ENCODE results near the gene FBXO30.

Gene FBXO30, protein sequence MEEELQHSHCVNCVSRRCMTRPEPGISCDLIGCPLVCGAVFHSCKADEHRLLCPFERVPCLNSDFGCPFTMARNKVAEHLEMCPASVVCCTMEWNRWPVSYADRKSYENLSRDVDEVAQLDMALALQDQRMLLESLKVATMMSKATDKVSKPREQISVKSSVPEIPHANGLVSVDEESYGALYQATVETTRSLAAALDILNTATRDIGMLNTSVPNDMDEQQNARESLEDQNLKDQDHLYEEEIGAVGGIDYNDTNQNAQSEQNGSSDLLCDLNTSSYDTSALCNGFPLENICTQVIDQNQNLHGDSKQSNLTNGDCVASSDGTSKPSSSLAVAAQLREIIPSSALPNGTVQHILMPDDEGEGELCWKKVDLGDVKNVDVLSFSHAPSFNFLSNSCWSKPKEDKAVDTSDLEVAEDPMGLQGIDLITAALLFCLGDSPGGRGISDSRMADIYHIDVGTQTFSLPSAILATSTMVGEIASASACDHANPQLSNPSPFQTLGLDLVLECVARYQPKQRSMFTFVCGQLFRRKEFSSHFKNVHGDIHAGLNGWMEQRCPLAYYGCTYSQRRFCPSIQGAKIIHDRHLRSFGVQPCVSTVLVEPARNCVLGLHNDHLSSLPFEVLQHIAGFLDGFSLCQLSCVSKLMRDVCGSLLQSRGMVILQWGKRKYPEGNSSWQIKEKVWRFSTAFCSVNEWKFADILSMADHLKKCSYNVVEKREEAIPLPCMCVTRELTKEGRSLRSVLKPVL

DNA sequence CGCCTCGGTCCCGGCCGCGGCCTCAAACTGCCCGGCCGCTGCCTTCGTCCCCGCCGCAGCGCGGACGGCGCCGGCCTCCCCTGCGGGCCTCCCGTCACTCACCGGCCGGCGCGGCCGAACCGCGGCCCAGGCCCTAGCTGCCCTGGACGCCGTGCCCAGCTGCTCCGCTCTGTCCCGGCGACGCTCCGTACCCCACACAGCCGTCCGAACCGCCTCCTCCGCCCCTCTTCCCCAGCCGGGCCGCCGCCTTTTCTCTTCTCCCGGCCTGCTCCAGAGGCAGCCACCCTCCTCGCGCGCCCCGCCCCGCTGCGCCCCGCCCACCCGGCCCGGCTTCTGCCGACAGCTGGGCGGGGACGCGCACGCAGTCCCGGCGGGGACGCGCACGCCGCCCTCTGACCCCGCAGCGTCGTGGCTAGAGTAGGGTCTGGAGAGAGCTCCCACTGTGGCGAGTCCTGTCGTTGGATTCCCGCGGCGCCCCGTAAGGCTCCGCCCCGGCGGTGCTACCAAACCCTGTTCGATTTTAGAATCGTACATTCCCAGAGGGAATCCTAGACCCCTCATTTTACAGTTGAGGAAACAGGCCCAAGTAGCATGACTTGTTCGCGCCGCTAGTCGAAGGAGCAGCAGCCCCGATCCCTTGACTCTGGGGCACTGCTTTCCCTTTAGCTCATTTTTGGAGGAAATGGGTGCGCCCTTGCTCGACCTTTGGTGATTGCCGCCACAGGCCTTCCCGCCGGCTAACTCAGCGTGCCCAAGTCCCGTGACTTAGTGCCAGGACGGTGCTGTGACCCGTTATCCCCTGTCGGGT, at the start of gene FBXO30:
TSS of gene FBXO30 (minus strand) at position 295 of the 808 bp plus-strand sequence. CDS start 8,390 bp downstream, outside the sequence.
- DNase-seq: peak; percentile 85

DNA sequence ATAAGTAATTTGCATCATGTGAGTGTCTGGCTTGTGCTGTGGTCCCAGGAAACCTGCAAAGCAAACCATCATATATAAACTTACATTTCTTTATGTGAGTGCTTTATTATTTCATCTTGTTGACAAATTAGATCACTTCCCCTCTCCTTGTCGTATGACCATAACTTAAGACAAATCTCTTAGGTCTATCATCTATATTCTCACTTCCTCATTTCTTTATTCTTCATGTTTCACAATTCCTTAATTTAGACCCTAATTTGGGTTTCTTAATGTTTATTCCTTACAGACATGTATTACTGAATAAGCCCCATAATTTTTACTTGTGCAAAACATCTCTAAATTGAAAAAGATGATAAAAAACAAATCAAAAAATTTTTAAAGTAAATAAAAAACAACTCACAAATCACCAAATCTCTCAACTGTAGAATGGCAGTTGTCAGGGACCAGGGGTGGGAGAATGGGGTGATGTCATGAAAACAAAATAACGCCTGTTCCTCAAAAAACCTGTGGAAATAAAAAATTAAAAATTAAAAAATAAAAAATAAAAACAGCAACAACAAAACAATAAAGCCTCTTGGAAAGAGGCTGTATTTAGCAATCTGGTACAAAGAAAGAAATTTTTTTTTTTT, 49.5 kb upstream of the FBXO30 start:
- DNase-seq: no peak

DNA sequence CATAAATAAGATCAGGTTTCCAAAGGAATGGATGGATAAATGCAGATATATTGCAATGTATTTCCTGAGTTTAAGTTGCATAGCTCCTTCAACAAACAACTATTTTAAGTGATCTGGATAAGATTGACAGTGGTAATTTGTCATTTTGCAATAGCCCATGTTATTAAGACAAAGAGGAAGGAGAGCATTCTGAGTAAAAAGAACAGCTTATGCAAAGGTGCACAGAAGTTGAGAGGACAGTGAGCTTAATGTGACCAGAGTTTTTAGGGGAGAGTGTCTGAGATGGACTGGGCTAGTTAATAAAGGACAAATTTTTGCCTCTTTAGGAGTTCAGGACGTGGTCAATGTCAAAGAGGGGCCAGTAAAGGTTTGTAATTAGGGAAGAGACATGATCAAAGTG, 48.8 kb upstream of the FBXO30 start:
- DNase-seq: no peak

DNA sequence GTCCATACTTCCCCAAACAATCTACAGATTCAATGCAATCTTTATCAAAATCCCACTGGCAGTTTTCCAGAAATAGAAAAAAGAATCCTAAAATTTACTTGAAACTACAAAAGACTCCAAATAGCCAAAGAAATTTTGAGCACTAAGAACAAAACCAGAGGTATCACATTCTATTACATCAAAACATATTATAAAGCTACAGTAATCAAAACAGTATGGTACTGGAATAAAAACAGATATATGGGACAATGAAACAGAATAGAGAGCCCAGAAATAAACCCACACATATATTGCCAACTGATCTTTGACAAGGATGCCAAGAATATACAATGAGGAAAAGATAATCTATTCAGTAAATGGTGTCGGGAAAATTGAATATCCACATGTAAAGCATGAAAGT, 46.0 kb upstream of the FBXO30 start:
- DNase-seq: no peak

DNA sequence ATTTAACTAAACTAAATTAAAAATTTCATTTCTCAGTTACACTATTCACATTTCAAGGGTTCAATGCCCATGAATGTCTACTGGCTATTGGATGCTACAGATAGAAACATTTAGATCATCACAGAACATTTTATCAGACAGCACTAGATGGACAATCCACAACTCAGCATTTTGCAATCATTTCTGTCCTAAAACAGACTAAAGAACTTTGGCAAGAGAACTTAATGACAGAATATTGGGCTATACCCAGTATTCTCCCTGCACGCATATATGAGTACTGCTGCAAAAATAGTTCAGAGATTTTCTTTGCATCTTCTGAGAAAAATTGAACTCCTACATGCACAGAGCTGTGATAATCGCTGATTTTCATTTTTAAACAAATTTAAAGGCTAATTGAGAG, 36.1 kb upstream of the FBXO30 start:
- DNase-seq: no peak

DNA sequence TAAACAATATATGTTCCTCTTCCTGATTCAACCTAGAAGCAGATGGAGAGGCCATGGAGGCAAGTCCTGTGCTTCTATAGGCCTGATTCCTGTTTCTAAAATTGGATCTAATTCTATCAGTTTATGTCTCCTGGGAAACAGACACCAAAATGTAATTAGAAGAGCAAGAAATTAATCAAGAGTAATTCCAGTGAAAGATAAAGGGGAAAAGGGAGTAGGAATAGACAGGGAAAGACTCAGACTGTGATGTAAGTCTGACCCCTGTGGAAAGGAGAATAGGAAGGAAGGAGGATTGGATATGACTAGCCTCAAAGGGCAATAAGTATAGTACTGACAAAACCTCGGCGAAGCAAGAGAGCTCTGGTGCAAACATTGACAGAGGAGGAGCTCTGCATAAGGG, 33.9 kb upstream of the FBXO30 start:
- DNase-seq: peak; percentile 31

DNA sequence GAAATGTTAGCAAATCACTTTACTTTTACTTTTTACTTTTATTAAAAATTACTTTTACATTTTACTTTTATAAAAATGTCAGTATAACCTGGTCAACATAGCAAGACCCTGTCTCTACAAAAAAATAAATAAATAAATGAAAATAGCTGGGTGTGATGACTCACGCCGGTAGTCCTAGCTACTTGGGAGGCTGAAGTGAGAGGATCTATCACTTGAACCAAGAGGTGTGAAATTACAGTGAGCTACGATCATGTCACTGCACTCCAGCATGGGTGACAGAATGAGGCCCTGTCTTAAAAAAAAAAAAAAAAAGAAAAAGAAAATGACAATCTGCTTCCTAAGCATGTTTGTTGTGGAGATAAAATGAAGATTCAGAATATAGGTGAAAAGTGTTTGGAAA, 31.0 kb upstream of the FBXO30 start:
- DNase-seq: no peak

DNA sequence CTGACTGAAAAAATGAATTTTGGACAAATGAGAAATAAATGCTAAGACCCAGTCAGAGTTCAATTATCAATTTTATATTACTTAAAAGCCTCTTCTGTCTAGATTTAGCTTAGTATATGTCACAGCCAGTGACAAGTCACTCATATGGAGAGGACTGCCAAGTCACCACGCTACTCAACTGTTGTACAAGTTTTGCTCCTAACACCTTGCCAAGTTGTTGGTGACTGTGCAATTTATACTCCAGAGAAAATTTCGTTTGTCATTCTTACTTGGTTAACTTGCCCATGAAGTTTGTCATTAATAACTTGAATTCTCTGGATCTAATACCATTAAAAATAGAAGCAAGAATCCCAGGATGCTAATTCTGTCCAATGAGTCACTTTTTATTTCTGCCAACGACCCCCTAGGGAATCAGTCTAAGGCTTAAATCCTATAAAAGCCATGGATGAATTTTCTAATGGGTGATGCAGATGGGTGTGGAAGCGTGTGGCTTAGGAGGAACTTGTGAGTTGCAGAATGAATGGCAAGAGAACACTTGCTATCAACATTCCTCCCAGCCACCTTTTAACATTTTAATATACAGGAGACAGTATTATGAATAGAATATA, 30.4 kb upstream of the FBXO30 start:
- no peak for DNase-seq

DNA sequence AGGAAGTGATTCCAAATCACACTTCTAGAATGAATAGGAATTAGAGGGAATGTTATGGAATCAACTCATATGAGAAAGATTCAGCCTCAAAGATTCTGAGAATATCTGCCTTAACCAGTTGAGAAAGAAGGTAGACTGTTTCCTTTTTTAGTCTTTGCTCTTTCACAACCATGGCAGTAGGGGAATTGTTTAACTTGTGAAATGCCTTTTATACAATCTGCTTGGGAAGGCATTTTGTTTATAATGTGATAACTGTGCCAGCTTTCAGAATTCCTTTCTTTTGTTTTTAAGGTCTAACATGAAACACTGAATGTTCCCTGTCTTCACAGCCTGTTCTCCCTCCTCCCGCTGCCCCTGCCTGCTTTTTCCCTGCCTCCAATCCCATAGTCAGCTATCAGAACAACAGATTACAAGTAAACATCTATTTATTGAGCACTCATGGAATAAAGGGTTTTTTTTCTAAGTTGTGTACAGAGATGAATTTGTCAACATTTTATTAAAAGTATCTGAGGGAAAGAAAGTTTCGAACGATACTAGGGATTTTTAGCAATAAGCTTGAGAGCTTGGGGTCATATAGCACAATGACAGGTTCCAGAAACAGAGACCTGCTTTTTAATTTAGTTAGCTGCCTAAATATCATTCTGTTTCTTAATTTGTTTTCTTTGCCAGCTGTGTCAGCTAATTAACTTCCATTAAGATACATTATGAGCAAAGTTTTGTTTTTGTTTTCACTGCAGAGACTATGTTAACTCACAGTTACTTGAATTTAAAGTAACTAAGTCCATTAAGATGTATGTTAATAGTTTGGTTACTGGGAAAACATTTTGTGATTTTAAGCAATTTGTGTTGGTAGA, 28.3 kb upstream of the FBXO30 start:
- no peak for DNase-seq

DNA sequence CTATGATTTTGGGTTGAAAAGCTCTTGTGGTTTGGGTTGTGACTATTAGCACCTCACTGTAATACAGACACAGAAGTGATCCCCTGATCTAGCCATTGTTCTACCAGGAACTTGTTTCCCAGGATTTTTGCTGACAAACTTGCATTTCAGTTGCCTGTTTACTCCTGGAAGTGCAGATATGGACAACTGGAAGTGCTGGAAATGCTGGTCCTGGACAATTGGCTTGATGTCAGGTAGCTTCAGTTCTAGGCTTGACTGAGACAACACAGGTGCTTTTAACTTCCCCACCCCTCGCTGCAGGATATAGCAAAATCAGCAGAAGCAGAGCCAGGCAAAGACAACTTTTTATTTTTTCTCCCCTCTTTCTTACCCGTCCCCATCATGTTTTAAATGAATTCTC, 27.1 kb upstream of the FBXO30 start:
- no peak for DNase-seq

DNA sequence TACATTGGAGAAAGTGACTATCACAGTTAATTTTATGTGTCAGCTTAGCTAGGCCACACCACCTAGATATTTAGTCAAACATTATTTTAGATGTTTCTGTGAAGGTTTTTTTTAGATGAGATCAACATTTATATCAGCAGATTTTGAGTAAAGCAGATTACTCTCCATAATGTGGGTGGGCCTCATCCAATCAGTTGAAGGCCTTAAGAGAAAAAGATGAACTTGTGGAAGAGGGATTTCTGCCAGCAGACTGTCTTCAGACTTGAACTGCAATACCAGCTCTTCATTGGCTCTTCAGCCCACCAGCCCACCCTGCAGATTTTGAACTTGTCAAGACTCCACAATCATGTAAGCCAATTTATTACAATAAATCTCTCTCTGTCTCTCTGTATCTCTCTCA, 25.1 kb upstream of the FBXO30 start:
- DNase-seq: no peak

DNA sequence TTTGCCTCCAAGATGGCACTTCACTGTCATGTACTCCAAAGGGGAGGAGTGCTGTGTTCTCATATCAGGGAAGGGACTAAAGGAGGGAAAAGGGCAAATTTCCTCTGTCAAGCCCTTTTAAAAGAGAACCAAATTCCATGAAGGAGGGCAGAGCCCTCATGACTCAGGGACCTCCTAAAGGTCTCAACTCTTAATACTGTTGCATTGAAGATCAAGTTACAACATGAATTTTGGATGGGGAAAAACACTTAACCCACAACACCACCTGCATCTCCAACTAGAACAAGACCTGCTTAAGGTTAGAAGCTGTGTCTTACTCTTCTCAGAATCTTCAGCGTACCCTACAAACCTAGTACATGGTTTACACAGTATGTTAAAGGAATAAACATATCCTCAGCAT, 23.7 kb upstream of the FBXO30 start:
- no peak for DNase-seq

DNA sequence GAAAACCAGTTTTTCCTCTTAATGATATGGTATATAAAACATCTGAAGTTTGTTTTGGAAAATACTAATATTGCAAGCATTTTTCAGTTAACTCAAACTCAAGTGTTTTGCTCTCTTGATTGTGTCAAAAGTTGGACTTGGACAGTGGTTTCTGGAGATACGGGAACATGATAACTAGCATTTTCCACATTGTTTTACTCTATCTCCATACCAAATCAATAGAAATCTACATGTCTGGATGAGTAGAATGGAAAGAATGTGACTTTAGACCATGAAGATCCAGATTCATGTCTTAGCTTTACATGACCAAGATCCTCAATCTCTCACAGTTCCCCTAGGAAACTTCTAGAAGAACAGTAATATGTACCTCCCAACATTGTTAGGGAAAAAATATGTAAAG, 22.2 kb upstream of the FBXO30 start:
- DNase-seq: no peak

DNA sequence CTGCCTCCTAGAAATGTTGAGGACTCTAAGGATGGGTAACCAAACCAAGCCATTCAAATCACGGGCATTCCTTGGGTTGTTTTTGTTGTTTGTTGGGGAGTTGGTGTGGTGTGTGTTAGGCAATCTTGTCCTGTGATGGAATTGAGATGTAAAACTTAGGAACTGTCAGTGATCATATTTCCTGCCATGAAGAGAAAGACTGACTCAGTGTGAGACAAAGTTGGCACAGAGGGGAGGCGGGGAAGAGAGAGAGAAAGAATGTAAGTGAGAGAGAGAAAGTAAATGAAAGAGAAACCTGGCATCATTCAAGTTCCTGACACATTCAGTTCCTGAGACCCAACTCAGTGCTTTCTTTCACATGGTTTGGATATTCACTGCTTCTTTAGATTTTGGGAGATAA, 21.6 kb upstream of the FBXO30 start:
- DNase-seq: no peak

DNA sequence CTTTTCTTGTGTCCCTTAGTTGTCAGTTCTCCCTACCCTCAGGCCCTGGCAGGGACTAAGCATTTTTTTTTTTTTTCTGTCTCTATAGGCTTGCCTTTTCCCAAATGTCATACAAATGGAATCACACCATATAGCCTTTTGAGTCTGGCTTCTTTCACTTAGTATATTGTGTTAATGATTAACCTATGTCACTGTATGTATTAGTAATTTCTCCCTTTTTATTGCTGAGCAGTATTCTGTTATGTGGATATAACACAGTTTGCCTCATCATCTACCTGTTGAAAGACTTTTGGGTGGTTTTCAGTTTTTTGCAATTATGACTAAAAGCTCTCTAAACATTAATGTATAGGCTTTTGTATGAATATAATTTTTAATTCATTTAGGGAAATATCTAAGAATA, 16.0 kb upstream of the FBXO30 start:
- no peak for DNase-seq

DNA sequence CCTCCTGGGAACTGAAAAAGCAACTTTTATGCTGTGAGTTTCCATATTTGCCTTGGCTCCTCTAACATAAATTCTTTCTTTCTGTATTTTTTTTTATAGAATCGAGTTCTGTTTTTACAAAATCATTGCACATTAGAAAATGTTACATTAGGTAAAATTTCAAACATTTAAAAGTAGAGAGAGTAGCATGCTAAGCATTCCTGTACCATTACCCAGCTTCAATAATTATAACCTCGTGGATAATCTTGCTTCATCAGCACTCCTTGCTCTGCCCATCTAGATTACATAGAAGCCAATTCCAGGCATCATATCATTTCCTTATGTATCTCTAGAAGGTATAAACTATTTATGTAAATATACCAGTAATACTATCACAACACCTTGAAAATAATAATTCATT, 15.4 kb upstream of the FBXO30 start:
- DNase-seq: no peak

DNA sequence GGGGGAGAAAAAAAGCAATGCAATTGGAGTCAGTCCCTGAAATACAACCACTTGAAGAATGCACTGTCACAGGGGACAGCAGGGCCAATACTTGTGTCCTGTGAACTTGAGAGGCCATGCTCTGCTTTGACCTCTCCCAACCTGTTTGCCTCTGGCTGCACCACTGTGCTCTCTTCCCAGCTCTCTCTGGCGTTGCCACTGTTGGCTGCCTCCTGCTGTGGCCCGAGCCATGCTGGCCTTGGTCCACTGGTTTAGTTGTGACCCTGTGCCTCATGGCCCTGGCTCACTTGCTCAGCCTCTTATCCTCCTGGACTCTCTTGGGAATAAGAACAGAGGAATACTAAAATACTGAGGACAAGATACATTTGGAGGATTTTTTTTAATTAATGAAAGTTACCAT, 14.5 kb upstream of the FBXO30 start:
- no peak for DNase-seq

DNA sequence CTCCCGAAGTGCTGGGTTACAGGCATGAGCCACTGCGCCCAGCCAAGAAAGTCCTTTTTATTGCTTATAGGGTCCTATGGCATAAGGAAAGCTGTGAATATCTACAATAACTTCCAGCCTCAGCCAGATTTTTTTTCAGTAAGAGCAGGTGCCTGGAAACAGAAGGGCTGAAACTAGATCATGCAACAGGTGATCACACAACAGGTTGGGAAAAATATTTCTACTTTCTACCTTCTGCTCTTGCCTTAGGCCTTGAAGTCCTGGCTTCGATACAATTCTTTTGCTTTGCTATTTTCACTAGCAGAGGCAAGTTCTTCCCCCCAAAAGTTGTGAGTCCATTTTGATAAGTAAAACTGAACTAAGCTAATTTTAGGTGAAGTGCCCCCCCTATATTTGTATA, 9.7 kb upstream of the FBXO30 start:
- DNase-seq: peak; percentile 10

DNA sequence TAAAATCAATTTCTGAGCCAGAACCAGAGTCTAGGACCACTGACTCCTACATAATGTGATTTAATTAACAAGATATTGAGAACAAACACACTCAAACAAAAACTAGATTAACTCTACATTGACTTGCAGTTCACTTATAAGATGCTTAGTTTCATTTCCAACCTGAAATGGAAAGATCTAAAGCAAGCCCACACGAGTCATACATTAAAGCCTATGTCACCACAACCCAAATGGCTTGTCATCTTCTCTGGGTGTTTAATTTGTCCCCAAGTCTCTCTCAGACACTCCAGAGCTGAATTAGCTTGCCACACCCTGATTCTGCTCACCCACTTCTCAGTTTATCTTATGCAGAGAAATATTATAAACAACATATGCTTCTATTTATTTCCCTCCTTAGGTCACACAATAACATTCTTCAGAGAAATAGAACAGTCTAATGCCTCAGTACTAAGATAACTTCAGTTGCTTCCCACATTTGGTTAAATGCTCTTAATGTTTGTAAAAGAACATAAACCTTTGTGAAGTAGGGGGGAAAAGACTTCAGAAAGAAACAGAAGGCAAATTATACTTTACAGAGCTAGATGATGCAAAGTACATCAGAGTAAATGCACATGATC, 8.8 kb upstream of the FBXO30 start:
- DNase-seq: no peak

DNA sequence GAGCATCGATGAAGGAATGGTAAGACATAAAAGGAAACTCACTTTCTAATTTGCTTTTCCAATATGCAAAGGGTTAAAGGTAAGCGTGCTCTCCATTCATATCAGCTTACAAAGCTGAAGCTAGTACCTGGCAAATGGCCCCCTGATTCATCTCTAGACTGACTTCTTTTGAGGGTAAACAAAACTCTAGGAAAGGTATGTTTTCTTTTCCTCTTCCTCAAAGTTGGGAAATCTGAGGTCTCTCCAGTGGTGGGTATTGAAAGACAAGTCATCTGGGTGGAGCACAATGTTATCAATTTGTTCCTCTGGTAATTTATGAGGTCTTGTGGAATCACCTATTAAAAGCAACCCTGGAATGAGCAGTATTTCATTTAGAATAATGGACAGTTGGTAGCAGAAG, 7.9 kb upstream of the FBXO30 start:
- DNase-seq: no peak

DNA sequence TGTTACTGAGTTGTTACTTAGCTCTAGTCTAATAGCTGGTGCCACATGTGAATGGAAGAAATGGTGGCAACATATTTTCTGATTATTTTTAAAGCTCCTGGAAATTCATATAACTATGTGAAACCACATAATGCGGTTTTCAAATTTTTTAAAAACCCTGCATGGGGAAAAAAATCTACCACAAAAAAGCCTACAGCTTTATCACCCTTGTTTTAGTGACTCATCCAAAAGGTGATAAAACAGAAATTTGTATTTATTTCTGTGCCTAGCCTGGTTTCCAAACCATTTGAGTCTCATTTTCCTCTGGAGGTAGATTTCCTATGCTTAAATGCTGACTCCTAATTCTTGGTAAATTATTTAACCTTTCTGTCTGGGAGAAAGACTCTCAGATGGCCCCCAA, 5.4 kb upstream of the FBXO30 start:
- DNase-seq: no peak

Data from NCI-H2171 treated with DMSO at 0.1 percent for 48 hours (cell line).